Measurements from ENCODE around the gene ELOVL6. TPM values are rescaled to one million over a fixed set of nuclear protein-coding genes. Genes with fewer than 3 reads are reported as not detected.

Gene ELOVL6
- total and polyA plus RNA-seq, 10 of the 15 experiments (the other 5 are each of a cell fraction or from before 2014, with no cell fraction given) = 3.9 to 33.5 (median 8.1) TPM

- POLR2A ChIA-PET = interaction anchor here (0.5 kb wide), 1 partner anchor 20 kb away, joined by 3 read pairs; no protein-coding TSS in a partner anchor
- no TSS peak for BruUV-seq (replicated peaks)
These were observed 33.5 kb upstream of the ELOVL6 start for GRCh38 chr4:110231869-110232268.

GRCh38 chr4:110229266-110229665 is 30.9 kb upstream of the ELOVL6 start:
- in situ Hi-C loops (cut with MboI) (no loop called here), intact Hi-C loops (cut with micrococcal nuclease; ENCODE audit: unreplicated experiment) (no loop called here)
- Histone ChIP-seq H3K9ac (ENCODE audit: control insufficient read depth, insufficient read depth, low read length) (no peak overlapping the region), H3K27me3 (replicated peaks in 1 of 2; ENCODE audit: control insufficient read depth in 2 of 2, insufficient read depth in 2 of 2, low read length in 1 of 2) (no peaks in the 10 kb centered on the region), H4K20me1 (ENCODE audit: control insufficient read depth, insufficient read depth) (no peaks in the 10 kb centered on the region), H2AFZ (ENCODE audit: control insufficient read depth, low read depth, low read length) (no peak overlapping the region), H3K79me2 (ENCODE audit: control insufficient read depth, insufficient read depth, low read length) (no peaks in the 10 kb centered on the region), H3K27ac (ENCODE audit: control insufficient read depth, insufficient read depth) (no peak overlapping the region), H3K4me1 (ENCODE audit: control insufficient read depth, insufficient read depth, low read length) (no peaks in the 10 kb centered on the region), H3K9me3 (replicated peaks; ENCODE audit: control insufficient read depth, insufficient read depth, low read length) (no peaks in the 10 kb centered on the region), H3K4me3 (no peak overlapping the region), H3K4me2 (ENCODE audit: control insufficient read depth, insufficient read depth) (no peak overlapping the region), H3K36me3 (ENCODE audit: control insufficient read depth in 2 of 2, insufficient read depth in 2 of 2, low read length in 1 of 2) (no peaks in the 10 kb centered on the region)
- no TSS peak for BruUV-seq (replicated peaks)
- ChIA-PET SMC1A (ENCODE audit: uncharacterized antibody, unreplicated experiment) (no interaction called here), CTCF (no interaction called here), POLR2A (no interaction called here), RAD21 (ENCODE audit: unreplicated experiment) (no interaction called here)
- DNase-seq (ENCODE audit: low read depth, low spot score) = no peak
- no peak for FAIRE-seq
- WGBS (ENCODE audit: insufficient coverage, insufficient replicate concordance, low lambda C conversion rate, missing lambda C conversion rate) = 81% methylated on average over 2 of the region's 2 CpGs
- ATAC-seq = no peak
- no peak for TF ChIP-seq ZNF592 (IDR thresholded peaks at IDR 0.05)
- no peak for TF ChIP-seq SUZ12 (IDR thresholded peaks at IDR 0.05; ENCODE audit: unreplicated experiment)
- TF ChIP-seq NFXL1 (IDR thresholded peaks at IDR 0.05; ENCODE audit: borderline replicate concordance) = no peak
- no peak for TF ChIP-seq CBX3 (IDR thresholded peaks at IDR 0.05; ENCODE audit: borderline replicate concordance, low read depth)
- no peak for TF ChIP-seq MEF2A (IDR thresholded peaks at IDR 0.05; ENCODE audit: insufficient read depth, low read depth, low read length)
- TF ChIP-seq CREM (IDR thresholded peaks at IDR 0.05; ENCODE audit: low read depth) = no peak
- TF ChIP-seq SIX5 (IDR thresholded peaks at IDR 0.05; ENCODE audit: low read depth, low read length, severe bottlenecking) = no peak
- no peak for TF ChIP-seq E4F1 (IDR thresholded peaks at IDR 0.05; ENCODE audit: borderline replicate concordance, partially characterized antibody)
- TF ChIP-seq EP300 (IDR thresholded peaks at IDR 0.05; ENCODE audit: borderline replicate concordance in 1 of 2, control insufficient read depth in 1 of 2, low read depth in 2 of 2, low read length in 2 of 2) = no peak
- no peak for TF ChIP-seq KDM1A (IDR thresholded peaks at IDR 0.05; ENCODE audit: borderline replicate concordance)

More at GRCh38 chr4:110231869-110232268, 33.5 kb upstream of the ELOVL6 start:
- no peaks in the 10 kb centered on the region for H3K27me3 ChIP-seq (replicated peaks in 1 of 2; ENCODE audit: control insufficient read depth in 2 of 2, insufficient read depth in 2 of 2, low read length in 1 of 2)
- in situ Hi-C loops (cut with MboI) (no loop called here), intact Hi-C loops (cut with micrococcal nuclease; ENCODE audit: unreplicated experiment) (no loop called here)
- H2AFZ ChIP-seq (ENCODE audit: control insufficient read depth, low read depth, low read length) = no peak overlapping the region
- H3K9me3 ChIP-seq (replicated peaks; ENCODE audit: control insufficient read depth, insufficient read depth, low read length) = no peaks in the 10 kb centered on the region
- H3K27ac ChIP-seq (ENCODE audit: control insufficient read depth, insufficient read depth) = no peak overlapping the region
- TF ChIP-seq MYC (IDR thresholded peaks at IDR 0.05; ENCODE audit: insufficient read depth, insufficient read length, insufficient replicate concordance, low read length, severe bottlenecking) = no peak
- peak; percentile 53; the same call in 1 of the 2 replicates for TF ChIP-seq SPI1 (IDR thresholded peaks at IDR 0.05; ENCODE audit: borderline replicate concordance, insufficient read depth, low read depth, low read length)
- H3K4me1 ChIP-seq (ENCODE audit: control insufficient read depth, insufficient read depth, low read length) = no peaks in the 10 kb centered on the region
- ATAC-seq (peak; percentile 43), DNase-seq (ENCODE audit: low read depth, low spot score) (no peak), FAIRE-seq (no peak)
- ChIA-PET SMC1A (ENCODE audit: uncharacterized antibody, unreplicated experiment) (interaction anchor here (1.2 to 1.7 kb wide), 2 partner anchors 12 to 224 kb away, joined by 3 read pairs; no protein-coding TSS in a partner anchor), CTCF (no interaction called here), RAD21 (ENCODE audit: unreplicated experiment) (no interaction called here)
- no peaks in the 10 kb centered on the region for H3K36me3 ChIP-seq (ENCODE audit: control insufficient read depth in 2 of 2, insufficient read depth in 2 of 2, low read length in 1 of 2)
- H3K4me2 ChIP-seq (ENCODE audit: control insufficient read depth, insufficient read depth) = no peak overlapping the region
- no peak overlapping the region for H3K4me3 ChIP-seq
- H4K20me1 ChIP-seq (ENCODE audit: control insufficient read depth, insufficient read depth) = no peaks in the 10 kb centered on the region
- H3K79me2 ChIP-seq (ENCODE audit: control insufficient read depth, insufficient read depth, low read length) = no peaks in the 10 kb centered on the region
- 47% methylated on average over 4 of the region's 4 CpGs for WGBS (ENCODE audit: insufficient coverage, insufficient replicate concordance, low lambda C conversion rate, missing lambda C conversion rate)
- no peak overlapping the region for H3K9ac ChIP-seq (ENCODE audit: control insufficient read depth, insufficient read depth, low read length)
